ENCODE results near the gene CDK15. TPM values are rescaled to one million over a fixed set of nuclear protein-coding genes. Genes with fewer than 3 reads are reported as not detected.
"Not testable (repeated sequence)": the region's sequence is repeated elsewhere in the genome, so short reads cannot be mapped to it uniquely, and the experiment has no call there.

CDK15 gene
- total RNA-seq, 1 experiment from 2014 or later = 4.8 TPM

- H3K4me1 ChIP-seq (ENCODE audit: control insufficient read depth, insufficient read depth, low read length) = no peaks in the 10 kb centered on the region
- no TSS peak for BruUV-seq (replicated peaks)
- DNase-seq (ENCODE audit: low read depth, low spot score) (no peak), ATAC-seq (no peak)
- no peaks in the 10 kb centered on the region for H3K9me3 ChIP-seq (ENCODE audit: control insufficient read depth, insufficient read depth, low read depth, low read length)
- ChIA-PET CTCF (no interaction called here), POLR2A (interaction anchor here (0.6 kb wide), 1 partner anchor 32 kb away, joined by 3 read pairs; no protein-coding TSS in a partner anchor)
- no peaks in the 10 kb centered on the region for H3K27me3 ChIP-seq (ENCODE audit: control insufficient read depth, insufficient read depth, low read length)
- no peak overlapping the region for H3K4me3 ChIP-seq (ENCODE audit: low read depth in 2 of 2, low read length in 2 of 2)
- intact Hi-C loops (cut with micrococcal nuclease; ENCODE audit: unreplicated experiment) = no loop called here
- H3K27ac ChIP-seq (ENCODE audit: low read length) = no peak overlapping the region
- peaks cover 42% of the 10 kb centered on the region for H3K36me3 ChIP-seq (ENCODE audit: control insufficient read depth, insufficient read depth, low read length)
- TF ChIP-seq POLR2AphosphoS5 (IDR thresholded peaks at IDR 0.05; ENCODE audit: low read depth, low read length) (no peak), SIN3A (IDR thresholded peaks at IDR 0.05; ENCODE audit: borderline replicate concordance, insufficient read depth, low read depth, low read length) (no peak), TCF7L2 (IDR thresholded peaks at IDR 0.05; ENCODE audit: low read depth, low read length) (no peak)
- TF ChIP-seq, protein P1, sequence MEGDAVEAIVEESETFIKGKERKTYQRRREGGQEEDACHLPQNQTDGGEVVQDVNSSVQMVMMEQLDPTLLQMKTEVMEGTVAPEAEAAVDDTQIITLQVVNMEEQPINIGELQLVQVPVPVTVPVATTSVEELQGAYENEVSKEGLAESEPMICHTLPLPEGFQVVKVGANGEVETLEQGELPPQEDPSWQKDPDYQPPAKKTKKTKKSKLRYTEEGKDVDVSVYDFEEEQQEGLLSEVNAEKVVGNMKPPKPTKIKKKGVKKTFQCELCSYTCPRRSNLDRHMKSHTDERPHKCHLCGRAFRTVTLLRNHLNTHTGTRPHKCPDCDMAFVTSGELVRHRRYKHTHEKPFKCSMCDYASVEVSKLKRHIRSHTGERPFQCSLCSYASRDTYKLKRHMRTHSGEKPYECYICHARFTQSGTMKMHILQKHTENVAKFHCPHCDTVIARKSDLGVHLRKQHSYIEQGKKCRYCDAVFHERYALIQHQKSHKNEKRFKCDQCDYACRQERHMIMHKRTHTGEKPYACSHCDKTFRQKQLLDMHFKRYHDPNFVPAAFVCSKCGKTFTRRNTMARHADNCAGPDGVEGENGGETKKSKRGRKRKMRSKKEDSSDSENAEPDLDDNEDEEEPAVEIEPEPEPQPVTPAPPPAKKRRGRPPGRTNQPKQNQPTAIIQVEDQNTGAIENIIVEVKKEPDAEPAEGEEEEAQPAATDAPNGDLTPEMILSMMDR (IDR thresholded peaks at IDR 0.05) = no peak
- TF ChIP-seq, protein P2, sequence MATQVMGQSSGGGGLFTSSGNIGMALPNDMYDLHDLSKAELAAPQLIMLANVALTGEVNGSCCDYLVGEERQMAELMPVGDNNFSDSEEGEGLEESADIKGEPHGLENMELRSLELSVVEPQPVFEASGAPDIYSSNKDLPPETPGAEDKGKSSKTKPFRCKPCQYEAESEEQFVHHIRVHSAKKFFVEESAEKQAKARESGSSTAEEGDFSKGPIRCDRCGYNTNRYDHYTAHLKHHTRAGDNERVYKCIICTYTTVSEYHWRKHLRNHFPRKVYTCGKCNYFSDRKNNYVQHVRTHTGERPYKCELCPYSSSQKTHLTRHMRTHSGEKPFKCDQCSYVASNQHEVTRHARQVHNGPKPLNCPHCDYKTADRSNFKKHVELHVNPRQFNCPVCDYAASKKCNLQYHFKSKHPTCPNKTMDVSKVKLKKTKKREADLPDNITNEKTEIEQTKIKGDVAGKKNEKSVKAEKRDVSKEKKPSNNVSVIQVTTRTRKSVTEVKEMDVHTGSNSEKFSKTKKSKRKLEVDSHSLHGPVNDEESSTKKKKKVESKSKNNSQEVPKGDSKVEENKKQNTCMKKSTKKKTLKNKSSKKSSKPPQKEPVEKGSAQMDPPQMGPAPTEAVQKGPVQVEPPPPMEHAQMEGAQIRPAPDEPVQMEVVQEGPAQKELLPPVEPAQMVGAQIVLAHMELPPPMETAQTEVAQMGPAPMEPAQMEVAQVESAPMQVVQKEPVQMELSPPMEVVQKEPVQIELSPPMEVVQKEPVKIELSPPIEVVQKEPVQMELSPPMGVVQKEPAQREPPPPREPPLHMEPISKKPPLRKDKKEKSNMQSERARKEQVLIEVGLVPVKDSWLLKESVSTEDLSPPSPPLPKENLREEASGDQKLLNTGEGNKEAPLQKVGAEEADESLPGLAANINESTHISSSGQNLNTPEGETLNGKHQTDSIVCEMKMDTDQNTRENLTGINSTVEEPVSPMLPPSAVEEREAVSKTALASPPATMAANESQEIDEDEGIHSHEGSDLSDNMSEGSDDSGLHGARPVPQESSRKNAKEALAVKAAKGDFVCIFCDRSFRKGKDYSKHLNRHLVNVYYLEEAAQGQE (IDR thresholded peaks at IDR 0.05; ENCODE audit: insufficient read depth in 1 of 2, low read depth in 2 of 2, low read length in 1 of 2) = no peak
- in situ Hi-C loops (cut with HindIII; ENCODE audit: low pct_unique_long_range_greater_than_20kb, low sequenced_read_pairs) = no loop called here
Measured at GRCh38 chr2:201761101-201761500, 45.2 kb upstream of the CDK15 start.

DNA sequence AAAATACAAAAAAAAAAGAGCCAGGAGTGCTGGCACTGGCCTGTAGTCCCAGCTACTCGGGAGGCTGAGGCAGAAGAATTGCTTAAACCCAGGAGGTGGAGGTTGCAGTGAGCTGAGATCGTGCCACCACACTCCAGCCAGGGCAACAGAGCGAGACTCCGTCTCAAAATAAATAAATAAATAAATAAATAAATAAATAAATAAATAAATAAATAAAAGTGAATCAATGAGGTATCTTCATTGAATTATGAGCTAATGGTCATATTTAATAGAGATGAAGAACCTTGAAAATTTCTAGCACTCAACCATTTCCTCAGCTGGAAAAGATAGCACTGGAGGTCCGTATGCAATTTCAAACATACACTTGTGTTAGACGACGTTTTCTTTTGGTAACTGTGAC is 41.9 kb upstream of the CDK15 start:
- H3K27me3 ChIP-seq (ENCODE audit: control insufficient read depth, insufficient read depth, low read length); intact Hi-C loops (cut with micrococcal nuclease; ENCODE audit: unreplicated experiment); POLR2A ChIA-PET; H3K4me1 ChIP-seq (ENCODE audit: control insufficient read depth, insufficient read depth, low read length); ATAC-seq; H3K9me3 ChIP-seq (ENCODE audit: control insufficient read depth, insufficient read depth, low read depth, low read length); DNase-seq (ENCODE audit: low read depth, low spot score); BruUV-seq (replicated peaks); H3K4me3 ChIP-seq (ENCODE audit: low read depth in 2 of 2, low read length in 2 of 2); H3K27ac ChIP-seq (ENCODE audit: low read length); in situ Hi-C loops (cut with HindIII; ENCODE audit: low pct_unique_long_range_greater_than_20kb, low sequenced_read_pairs): not testable (repeated sequence)
- CTCF ChIA-PET = interaction anchor here (0.7 kb wide), 1 partner anchor 8 kb away, joined by 3 read pairs; no protein-coding TSS in a partner anchor
- peaks cover 27% of the 10 kb centered on the region for H3K36me3 ChIP-seq (ENCODE audit: control insufficient read depth, insufficient read depth, low read length)

DNA sequence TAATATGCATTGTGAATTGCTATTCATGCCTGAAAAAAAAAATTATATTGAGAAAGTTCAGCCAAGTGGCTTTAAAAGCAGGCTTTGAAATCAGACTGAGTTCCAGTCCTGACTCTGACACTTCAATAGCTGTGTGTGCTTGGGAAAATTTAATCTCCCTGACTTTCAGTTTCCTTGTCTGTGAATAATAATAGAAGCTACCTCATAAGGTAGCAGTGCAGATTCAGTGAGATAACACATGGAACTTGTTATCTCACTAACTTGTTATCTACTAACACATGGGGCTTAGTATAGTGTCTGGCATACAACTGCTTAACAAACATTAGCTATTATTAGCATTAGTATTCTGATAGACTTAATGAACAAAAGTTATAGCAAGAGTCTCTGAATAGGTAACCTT is 40.5 kb upstream of the CDK15 start:
- H3K4me1 ChIP-seq (ENCODE audit: control insufficient read depth, insufficient read depth, low read length) = peaks cover 12% of the 10 kb centered on the region; the same call in 1 of the 2 replicates
- no peak overlapping the region for H3K4me3 ChIP-seq (ENCODE audit: low read depth in 2 of 2, low read length in 2 of 2)
- BruUV-seq (replicated peaks) = no TSS peak
- H3K9me3 ChIP-seq (ENCODE audit: control insufficient read depth, insufficient read depth, low read depth, low read length) = no peaks in the 10 kb centered on the region
- no peak for TF ChIP-seq TCF7L2 (IDR thresholded peaks at IDR 0.05; ENCODE audit: low read depth, low read length)
- no peak for TF ChIP-seq POLR2AphosphoS5 (IDR thresholded peaks at IDR 0.05; ENCODE audit: low read depth, low read length)
- TF ChIP-seq, protein P1 (IDR thresholded peaks at IDR 0.05) = no peak
- no peak for TF ChIP-seq SIN3A (IDR thresholded peaks at IDR 0.05; ENCODE audit: borderline replicate concordance, insufficient read depth, low read depth, low read length)
- TF ChIP-seq, protein P2 (IDR thresholded peaks at IDR 0.05; ENCODE audit: insufficient read depth in 1 of 2, low read depth in 2 of 2, low read length in 1 of 2) = no peak
- ChIA-PET POLR2A (no interaction called here), CTCF (no interaction called here)
- H3K27ac ChIP-seq (ENCODE audit: low read length) = no peak overlapping the region
- intact Hi-C loops (cut with micrococcal nuclease; ENCODE audit: unreplicated experiment) = no loop called here
- ATAC-seq (no peak), DNase-seq (ENCODE audit: low read depth, low spot score) (no peak)
- in situ Hi-C loops (cut with HindIII; ENCODE audit: low pct_unique_long_range_greater_than_20kb, low sequenced_read_pairs) = no loop called here
- H3K27me3 ChIP-seq (ENCODE audit: control insufficient read depth, insufficient read depth, low read length) = no peaks in the 10 kb centered on the region
- peaks cover 20% of the 10 kb centered on the region for H3K36me3 ChIP-seq (ENCODE audit: control insufficient read depth, insufficient read depth, low read length)

Measured in Panc1 (cell line).